OCI-LY1 (cell line): ENCODE data around the gene RAB3IP.

Experiments
- CTCF ChIP-seq: fragments of 200-600 bp; sonication (generic), shearing (Covaris generic); IDR thresholded peaks from 2 replicates; pipeline ENCODE4 v1.5.1; 2017; ENCODE audit warnings: mild to moderate bottlenecking, antibody characterized with exemption, low read length, moderate library complexity, mixed read lengths
- EZH2 ChIP-seq: fragments of 200-600 bp; sonication (generic), shearing (Covaris generic); IDR thresholded peaks from 2 replicates; pipeline ENCODE4 v1.8.0; 2017; ENCODE audit warnings: borderline replicate concordance, mixed run types, mild to moderate bottlenecking, antibody characterized with exemption, low read length, moderate library complexity, mixed read lengths

- no peak for TF ChIP-seq CTCF
- TF ChIP-seq EZH2 = no peak
These were observed 16.6 kb downstream of the RAB3IP start for GRCh38 chr12:69755302-69755701.
